A549 (cell line): ENCODE data around the gene CCDC71. TPM values are rescaled to one million over a fixed set of nuclear protein-coding genes. Genes with fewer than 3 reads are reported as not detected.

Experiments used
- ATAC-seq, 2 experiments: fragments of 200-7000 bp in 1 of 2; fragments of >200 bp in 1 of 2; cut with Nextera tagmentation in 1 of 2; cut with Tn5 transposase in 1 of 2; 3 replicates each; pipeline versions ENCODE4 v1.8.0 to v1.9.1; 2018 to 2020; ENCODE audit warnings: mild to moderate bottlenecking in 1 of 2, moderate library complexity in 1 of 2
- CTCF ChIA-PET: fragments of 300-600 bp; sonication (Branson Sonifier 250); formaldehyde crosslinking; extraction: SDS; loops from one replicate; lab custom pipeline; 2021; ENCODE audit warnings: antibody characterized with exemption, inconsistent platforms; lab: Yijun Ruan, JAX
- POLR2A ChIA-PET: fragments of 350-600 bp; formaldehyde crosslinking; extraction: SDS; loops from one replicate; lab custom pipeline; 2021; ENCODE audit warnings: antibody characterized with exemption, inconsistent platforms; lab: Yijun Ruan, JAX
- DNase-seq, 2 experiments: peaks; one replicate each; pipeline versions ENCODE4 v3.0.0 to v3.0.0-alpha.2; 2011 to 2016; ENCODE audit warnings: low read depth in 1 of 2, low spot score in 1 of 2
- FAIRE-seq: peaks from 2 replicates; lab custom pipeline; 2011; peaks lifted over from hg19 to GRCh38; lab: Jason Lieb, UNC
- H3K27ac ChIP-seq, 2 experiments: fragments of >200 bp; sonication (Bioruptor Twin); formaldehyde crosslinking; 3 replicates each; pipeline ENCODE4 v1.5.1; 2016 to 2017
- H3K4me1 ChIP-seq: fragments of >200 bp; sonication (Bioruptor Twin); formaldehyde crosslinking; 3 replicates; pipeline ENCODE4 v1.6.1; 2016
- H3K4me2 ChIP-seq: fragments of >200 bp; sonication (Bioruptor Twin); formaldehyde crosslinking; 3 replicates; pipeline ENCODE4 v1.6.1; 2016
- H3K4me3 ChIP-seq: fragments of >200 bp; sonication (Bioruptor Twin); formaldehyde crosslinking; 3 replicates; pipeline ENCODE4 v1.5.1; 2016
- H3K9me3 ChIP-seq: fragments of >200 bp; sonication (Bioruptor Twin); formaldehyde crosslinking; 3 replicates; pipeline ENCODE4 v1.6.1; 2016
- CTCF ChIP-seq: fragments of >200 bp; sonication (Bioruptor Twin); formaldehyde crosslinking; IDR thresholded peaks from 3 replicates; pipeline ENCODE4 v1.5.1; 2016
- E2F6 ChIP-seq: IDR thresholded peaks from 2 replicates; pipeline ENCODE4 v1.6.1; 2012; ENCODE audit warnings: low read depth, borderline replicate concordance
- ELK1 ChIP-seq: fragments of 150-350 bp; IDR thresholded peaks from 2 replicates; pipeline ENCODE4 v1.6.1; 2014; ENCODE audit warnings: low read depth, mild to moderate bottlenecking, low read length
- ESRRA ChIP-seq: fragments of 150-350 bp; IDR thresholded peaks from 2 replicates; pipeline ENCODE4 v1.6.1; 2014; ENCODE audit warnings: mild to moderate bottlenecking, low read length, borderline replicate concordance
- GATA3 ChIP-seq: IDR thresholded peaks from 2 replicates; pipeline ENCODE4 v1.6.1; 2012; ENCODE audit warnings: borderline replicate concordance
- HOXB13 ChIP-seq: fragments of 250-450 bp; sonication (Bioruptor Pico); IDR thresholded peaks from 2 replicates; pipeline ENCODE4 v1.5.0; 2020; ENCODE audit warnings: low read depth, mild to moderate bottlenecking, moderate library complexity
- JUN ChIP-seq, 2 experiments: fragments of >200 bp; sonication (Bioruptor Twin); formaldehyde crosslinking; IDR thresholded peaks; 2 replicates in 1 of 2; 3 replicates in 1 of 2; pipeline ENCODE4 v1.6.1; 2016 to 2017
- KDM5A ChIP-seq: fragments of 200-600 bp; sonication (generic); IDR thresholded peaks from 2 replicates; pipeline ENCODE4 v1.6.1; 2016; ENCODE audit warnings: antibody characterized with exemption, mild to moderate bottlenecking
- MAX ChIP-seq: IDR thresholded peaks from 2 replicates; pipeline ENCODE4 v1.6.1; 2012
- PHF8 ChIP-seq: fragments of 200-600 bp; sonication (generic); IDR thresholded peaks from 2 replicates; pipeline ENCODE4 v1.6.1; 2016; ENCODE audit warnings: low read depth, mild to moderate bottlenecking, antibody characterized with exemption, moderate library complexity, borderline replicate concordance
- POLR2A ChIP-seq: IDR thresholded peaks from 2 replicates; pipeline ENCODE4 v1.6.1; 2012; ENCODE audit warnings: mild to moderate bottlenecking, low read length
- POLR2AphosphoS2 ChIP-seq: conservative IDR thresholded peaks from 2 replicates; pipeline ENCODE4 v1.6.1; 2012; ENCODE audit warnings: low read length, improper control_type of control experiment, inconsistent platforms
- RAD21 ChIP-seq, 2 experiments: fragments of >200 bp in 1 of 2; sonication (Bioruptor Twin) in 1 of 2; formaldehyde crosslinking in 1 of 2; IDR thresholded peaks in 1 of 2; conservative IDR thresholded peaks in 1 of 2; 2 replicates in 1 of 2; 3 replicates in 1 of 2; pipeline ENCODE4 v1.6.1; 2012 to 2018; ENCODE audit warnings: inconsistent platforms in 1 of 2
- RNF2 ChIP-seq: fragments of 200-600 bp; sonication (generic); IDR thresholded peaks from 2 replicates; pipeline ENCODE4 v1.6.1; 2016; ENCODE audit warnings: low read depth, mild to moderate bottlenecking, antibody characterized with exemption, moderate library complexity, borderline replicate concordance
- WGBS: methylation state at CpG from one replicate; pipeline ENCODE4 v1.1.6; 2017; ENCODE audit errors: missing lambda C conversion rate; 5-methylcytosine and 5-hydroxymethylcytosine counted together
- polyA plus RNA-seq, 4 experiments: library from polyadenylated mRNA; depleted of rRNA in 3 of 4; stranded (reverse); fragments of >200 nt; fragmentation: RNase III in 1 of 4; extraction: RNeasy Plus Mini Kit Qiagen cat#74134 plus additional on column Dnase treatment in 1 of 4; gene quantifications; 2 replicates in 3 of 4; 3 replicates in 1 of 4; pipeline ENCODE4 v1.2.3, GENCODE V29; 2011 to 2017

The CCDC71 gene
- polyA plus RNA-seq, 2 of the 4 experiments (the other 2 are of a cell fraction): 9.6 to 13.4 TPM

GRCh38 chr3:49135499-49135898 lies 30.6 kb downstream of the CCDC71 start (continued):
- no peak for TF ChIP-seq ELK1

GRCh38 chr3:49134471-49135265 lies 31.5 kb downstream of the CCDC71 start:
- ATAC-seq: no peak
- H3K4me2 ChIP-seq: peak overlapping the region; percentile 97
- ChIA-PET POLR2A (interaction anchor here (0.6 to 2.0 kb wide), 2 partner anchors 14 to 16 kb away, joined by 6 to 26 read pairs; partner anchors contain the start of gene USP19), CTCF (interaction anchor here (0.7 to 1.5 kb wide), 4 partner anchors 20 to 903 kb away, joined by 3 to 4 read pairs (median 3); no protein-coding TSS in a partner anchor)
- H3K9me3 ChIP-seq: no peaks in the 10 kb centered on the region
- H3K27ac ChIP-seq: peak overlapping the region; percentile 99 to 100
- peak in 1 of 2 experiments; percentile 31 for DNase-seq
- peak; percentile 84 for TF ChIP-seq ESRRA
- TF ChIP-seq RNF2: no peak
- peak; percentile 32; the same call in 1 of the 2 replicates for TF ChIP-seq GATA3
- peak; percentile 13 to 19; a peak in 2 of 5 replicates for TF ChIP-seq RAD21 (conservative IDR thresholded peaks at IDR 0.05 in 1 of 2, IDR thresholded peaks at IDR 0.05 in 1 of 2)
- H3K4me1 ChIP-seq: peaks cover 18% of the 10 kb centered on the region
- H3K4me3 ChIP-seq: peak overlapping the region; percentile 80; the same call in 2 of the 3 replicates
- 61% methylated on average over 3 of the region's 3 CpGs for WGBS
- FAIRE-seq: no peak

GRCh38 chr3:49133226-49133951 lies 32.7 kb downstream of the CCDC71 start:
- ChIA-PET POLR2A (interaction anchor here (0.7 to 2.2 kb wide), 8 partner anchors 12 to 278 kb away, joined by 3 to 26 read pairs (median 4); partner anchors contain the start of genes IMPDH2, NDUFAF3, QRICH1 and RHOA), CTCF (interaction anchor here (0.5 to 1.3 kb wide), 9 partner anchors 13 to 788 kb away, joined by 3 to 4 read pairs (median 3); partner anchors contain the start of gene USP19)
- FAIRE-seq: no peak
- peaks cover 18% of the 10 kb centered on the region for H3K4me1 ChIP-seq
- H3K4me3 ChIP-seq: peak overlapping the region; percentile 80
- H3K27ac ChIP-seq: peak overlapping the region; percentile 99 to 100
- peak; percentile 81 to 91 for DNase-seq
- H3K9me3 ChIP-seq: no peaks in the 10 kb centered on the region
- 0% methylated on average over 12 of the region's 30 CpGs for WGBS
- H3K4me2 ChIP-seq: peak overlapping the region; percentile 97
- ATAC-seq: peak; percentile 81 to 91
- no peak for TF ChIP-seq HOXB13 (CRISPR knock-in tag)
- peak in 1 of 2 experiments; percentile 49; a peak in 2 of 5 replicates for TF ChIP-seq JUN (IDR thresholded peaks at IDR 0.05)
- TF ChIP-seq GATA3: no peak
- 0 out of 2 replicates have a peak, but pooled peaks have one; percentile 51 for TF ChIP-seq MAX
- TF ChIP-seq POLR2A: peak; percentile 36

- FAIRE-seq: no peak
- Histone ChIP-seq H3K4me1 (peaks cover 18% of the 10 kb centered on the region), H3K4me2 (peak within 1 kb of the TSS; percentile 97), H3K27ac (peak within 1 kb of the TSS; percentile 99 to 100), H3K9me3 (no peaks in the 10 kb centered on the region), H3K4me3 (peak within 1 kb of the TSS; percentile 80)
- TF ChIP-seq POLR2AphosphoS2 (no peak), PHF8 (0 out of 2 replicates have a peak, but pooled peaks have one; percentile 24), POLR2A (peak; percentile 29; the same call in 1 of the 2 replicates), GATA3 (no peak), KDM5A (no peak), E2F6 (peak; percentile 36; the same call in 1 of the 2 replicates), CTCF (peak; percentile 16; the same call in 1 of the 3 replicates), MAX (peak; percentile 27; the same call in 1 of the 2 replicates)
- CTCF ChIA-PET: interaction anchor here (0.7 to 1.5 kb wide), 11 partner anchors 15 to 789 kb away, joined by 3 to 5 read pairs (median 3); partner anchors contain the start of gene QRICH1
- POLR2A ChIA-PET: interaction anchor here (1.0 to 2.2 kb wide), 5 partner anchors 12 to 279 kb away, joined by 3 to 26 read pairs (median 6); partner anchors contain the start of genes IMPDH2, NDUFAF3, QRICH1 and RHOA
- ATAC-seq: peak; percentile 74 to 84
- 6% methylated on average over 17 of the region's 28 CpGs for WGBS
- peak; percentile 67 to 69 for DNase-seq
Observed at GRCh38 chr3:49132437-49133225, 33.5 kb downstream of the CCDC71 start, which contains the start of gene LAMB2. Gene LAMB2, minus strand, starts transcription at chr3:49133050. Its CDS starts 183 bp downstream, at chr3:49132867.
